ENCODE results near the gene ZNF488. TPM values are rescaled to one million over a fixed set of nuclear protein-coding genes. Genes with fewer than 3 reads are reported as not detected.

ZNF488 gene
- total and polyA plus RNA-seq, 2 donors (not counting 1 experiment from before 2014, with no cell fraction given): not detected

DNA sequence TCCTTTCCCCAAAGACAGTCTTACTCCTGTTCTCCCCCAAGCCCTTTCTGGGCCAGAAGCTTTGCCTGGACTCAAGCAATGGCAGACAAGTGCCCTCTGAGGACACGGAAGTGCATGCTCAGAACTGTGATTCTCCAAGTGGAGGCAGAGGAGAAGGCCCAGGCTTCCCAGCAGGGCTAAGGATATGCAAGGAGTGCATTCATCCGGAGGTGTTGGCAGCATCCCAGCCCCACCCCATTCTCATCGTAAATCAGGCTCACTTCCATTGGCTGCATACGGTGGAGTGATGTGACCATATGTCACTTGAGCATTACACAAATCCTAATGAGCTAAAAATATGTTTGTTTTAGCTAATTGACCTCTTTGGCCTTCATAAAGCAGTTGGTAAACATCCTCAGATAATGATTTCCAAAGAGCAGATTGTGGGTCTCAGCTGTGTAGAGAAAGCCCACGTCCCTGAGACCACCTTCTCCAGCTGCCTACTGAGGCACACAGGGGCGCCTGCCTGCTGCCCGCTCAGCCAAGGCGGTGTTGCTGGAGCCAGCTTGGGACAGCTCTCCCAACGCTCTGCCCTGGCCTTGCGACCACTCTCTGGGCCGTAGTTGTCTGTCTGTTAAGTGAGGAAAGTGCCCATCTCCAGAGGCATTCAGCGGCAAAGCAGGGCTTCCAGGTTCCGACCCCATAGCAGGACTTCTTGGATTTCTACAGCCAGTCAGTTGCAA lies 37.4 kb downstream of the ZNF488 start:
- no peak overlapping the region for H3K4me3 Mint-ChIP-seq
- no peak overlapping the region for H3K9ac ChIP-seq (ENCODE audit: low read length)
- no peaks in the 10 kb centered on the region for H4K20me1 ChIP-seq (ENCODE audit: control insufficient read depth, insufficient read depth, low read length, poor library complexity, severe bottlenecking)
- ATAC-seq (ENCODE audit: low read depth): no peak
- no peak overlapping the region for H3K27ac ChIP-seq (ENCODE audit: low read length in 2 of 2)
- no peaks in the 10 kb centered on the region for H3K4me1 ChIP-seq (ENCODE audit: control insufficient read depth in 2 of 2, insufficient read depth in 2 of 2, low read length in 2 of 2)
- no peak overlapping the region for H3K4me3 ChIP-seq (ENCODE audit: control extremely low read depth in 1 of 5, extremely low read depth in 1 of 5, insufficient read depth in 1 of 5, low read depth in 2 of 5, low read length in 4 of 5)
- no peak overlapping the region for H3K4me2 ChIP-seq (replicated peaks; ENCODE audit: low read depth, low read length, poor library complexity, severe bottlenecking)
- ChIA-PET CTCF (no interaction called here), POLR2A (no interaction called here)
- no peaks in the 10 kb centered on the region for H3K4me1 Mint-ChIP-seq
- no peak for DNase-seq
- H3K79me2 ChIP-seq (ENCODE audit: control insufficient read depth, insufficient read depth, low read length): no peaks in the 10 kb centered on the region
- no peaks in the 10 kb centered on the region for H3K9me3 Mint-ChIP-seq (ENCODE audit: insufficient read depth)
- H2AFZ ChIP-seq (ENCODE audit: insufficient read depth, low read depth, low read length, poor library complexity, severe bottlenecking): no peak overlapping the region
- no peaks in the 10 kb centered on the region for H3K36me3 ChIP-seq (replicated peaks in 1 of 2; ENCODE audit: control extremely low read depth in 1 of 2, control insufficient read depth in 1 of 2, extremely low read depth in 1 of 2, insufficient read depth in 2 of 2, low read length in 1 of 2)
- TF ChIP-seq, protein P1, sequence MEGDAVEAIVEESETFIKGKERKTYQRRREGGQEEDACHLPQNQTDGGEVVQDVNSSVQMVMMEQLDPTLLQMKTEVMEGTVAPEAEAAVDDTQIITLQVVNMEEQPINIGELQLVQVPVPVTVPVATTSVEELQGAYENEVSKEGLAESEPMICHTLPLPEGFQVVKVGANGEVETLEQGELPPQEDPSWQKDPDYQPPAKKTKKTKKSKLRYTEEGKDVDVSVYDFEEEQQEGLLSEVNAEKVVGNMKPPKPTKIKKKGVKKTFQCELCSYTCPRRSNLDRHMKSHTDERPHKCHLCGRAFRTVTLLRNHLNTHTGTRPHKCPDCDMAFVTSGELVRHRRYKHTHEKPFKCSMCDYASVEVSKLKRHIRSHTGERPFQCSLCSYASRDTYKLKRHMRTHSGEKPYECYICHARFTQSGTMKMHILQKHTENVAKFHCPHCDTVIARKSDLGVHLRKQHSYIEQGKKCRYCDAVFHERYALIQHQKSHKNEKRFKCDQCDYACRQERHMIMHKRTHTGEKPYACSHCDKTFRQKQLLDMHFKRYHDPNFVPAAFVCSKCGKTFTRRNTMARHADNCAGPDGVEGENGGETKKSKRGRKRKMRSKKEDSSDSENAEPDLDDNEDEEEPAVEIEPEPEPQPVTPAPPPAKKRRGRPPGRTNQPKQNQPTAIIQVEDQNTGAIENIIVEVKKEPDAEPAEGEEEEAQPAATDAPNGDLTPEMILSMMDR (IDR thresholded peaks at IDR 0.05): no peak
- TF ChIP-seq EZH2 (IDR thresholded peaks at IDR 0.05; ENCODE audit: borderline replicate concordance, insufficient read depth, low read depth, low read length, poor library complexity, severe bottlenecking): no peak
- intact Hi-C loops (cut with micrococcal nuclease): no loop called here
- no peaks in the 10 kb centered on the region for H3K9me3 ChIP-seq (ENCODE audit: control extremely low read depth in 1 of 3, control insufficient read depth in 2 of 3, insufficient read depth in 1 of 3, low read length in 2 of 3)
- H3K27me3 Mint-ChIP-seq: peaks cover 5% of the 10 kb centered on the region
- H3K27me3 ChIP-seq (replicated peaks in 1 of 4; ENCODE audit: control extremely low read depth in 1 of 4, control insufficient read depth in 3 of 4, insufficient read depth in 4 of 4, low read length in 3 of 4): no peaks in the 10 kb centered on the region
- WGBS (ENCODE audit: insufficient coverage): 89% methylated on average over 9 of the region's 13 CpGs
- no peak overlapping the region for H3K27ac Mint-ChIP-seq

DNA sequence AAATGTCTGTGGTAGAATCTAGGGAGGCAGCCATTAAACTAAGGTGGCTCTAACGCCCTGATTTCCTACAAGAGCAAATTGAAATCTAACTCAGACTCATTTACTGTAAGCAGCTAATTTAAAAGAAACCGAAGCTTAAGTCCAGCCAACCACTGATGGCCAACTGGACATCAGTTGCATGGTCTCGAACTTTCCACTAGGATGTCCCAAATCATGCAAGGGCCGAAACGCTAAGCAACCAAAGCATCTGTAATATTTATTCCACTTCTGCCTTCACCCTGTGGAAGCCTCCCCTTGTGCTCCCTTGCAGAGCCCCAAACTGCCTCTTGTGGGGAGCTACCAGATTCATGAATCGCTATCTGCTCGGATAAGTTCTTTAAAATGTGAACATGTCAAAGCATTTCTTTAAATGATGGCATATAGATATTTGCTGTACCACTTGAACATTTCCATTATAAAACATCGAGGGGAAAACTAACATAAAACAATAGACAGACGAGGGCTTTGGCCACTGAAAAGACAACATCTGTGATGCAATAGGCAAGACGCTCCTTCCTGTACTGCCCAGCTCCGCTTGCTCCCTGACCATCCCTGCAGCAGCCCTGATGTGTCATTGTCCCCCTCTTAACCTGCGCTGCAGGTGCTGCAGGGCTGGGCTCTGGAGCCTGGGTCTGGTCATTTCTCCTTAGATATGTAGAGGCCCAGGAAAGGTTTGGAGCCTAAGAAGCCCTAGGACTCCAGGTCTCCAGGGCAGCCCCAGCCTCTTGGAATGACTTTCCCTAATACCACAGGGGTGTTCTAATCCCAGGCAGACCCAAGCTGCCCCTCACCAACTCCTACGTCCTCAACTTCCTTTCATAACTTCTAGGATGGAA lies 38.9 kb downstream of the ZNF488 start:
- 91% methylated on average over 10 of the region's 13 CpGs for WGBS (ENCODE audit: insufficient coverage)
- Histone ChIP-seq H4K20me1 (ENCODE audit: control insufficient read depth, insufficient read depth, low read length, poor library complexity, severe bottlenecking) (no peaks in the 10 kb centered on the region), H3K9ac (ENCODE audit: low read length) (no peak overlapping the region), H3K4me1 (ENCODE audit: control insufficient read depth in 2 of 2, insufficient read depth in 2 of 2, low read length in 2 of 2) (peaks cover 2 to 3% of the 10 kb centered on the region in 2 donors), H2AFZ (ENCODE audit: insufficient read depth, low read depth, low read length, poor library complexity, severe bottlenecking) (no peak overlapping the region), H3K36me3 (replicated peaks in 1 of 2; ENCODE audit: control extremely low read depth in 1 of 2, control insufficient read depth in 1 of 2, extremely low read depth in 1 of 2, insufficient read depth in 2 of 2, low read length in 1 of 2) (no peaks in the 10 kb centered on the region), H3K4me2 (replicated peaks; ENCODE audit: low read depth, low read length, poor library complexity, severe bottlenecking) (no peak overlapping the region), H3K9me3 (ENCODE audit: control extremely low read depth in 1 of 3, control insufficient read depth in 2 of 3, insufficient read depth in 1 of 3, low read length in 2 of 3) (no peaks in the 10 kb centered on the region), H3K27me3 (replicated peaks in 1 of 4; ENCODE audit: control extremely low read depth in 1 of 4, control insufficient read depth in 3 of 4, insufficient read depth in 4 of 4, low read length in 3 of 4) (peaks cover 0 to 2% (median 0%) of the 10 kb centered on the region in 4 experiments), H3K4me3 (ENCODE audit: control extremely low read depth in 1 of 5, extremely low read depth in 1 of 5, insufficient read depth in 1 of 5, low read depth in 2 of 5, low read length in 4 of 5) (no peak overlapping the region), H3K79me2 (ENCODE audit: control insufficient read depth, insufficient read depth, low read length) (no peaks in the 10 kb centered on the region), H3K27ac (ENCODE audit: low read length in 2 of 2) (no peak overlapping the region)
- intact Hi-C loops (cut with micrococcal nuclease): no loop called here
- TF ChIP-seq, protein P1 (IDR thresholded peaks at IDR 0.05): no peak
- TF ChIP-seq EZH2 (IDR thresholded peaks at IDR 0.05; ENCODE audit: borderline replicate concordance, insufficient read depth, low read depth, low read length, poor library complexity, severe bottlenecking): no peak
- Mint-ChIP-seq H3K4me3 (no peak overlapping the region), H3K9me3 (ENCODE audit: insufficient read depth) (no peaks in the 10 kb centered on the region), H3K27ac (no peak overlapping the region), H3K4me1 (peaks cover 4% of the 10 kb centered on the region), H3K27me3 (peaks cover 13% of the 10 kb centered on the region)
- ChIA-PET POLR2A (no interaction called here), CTCF (no interaction called here)
- DNase-seq (no peak), ATAC-seq (ENCODE audit: low read depth) (no peak)

Data from B cell (primary cell).